ENCODE measurements around the gene RBM4B. TPM values are rescaled to one million over a fixed set of nuclear protein-coding genes. Genes with fewer than 3 reads are reported as not detected.
A peak's percentile ranks its signal among the peaks of the same experiment; 100 is the strongest.

The RBM4B gene
- total RNA-seq, 1 donor from 2014 or later: 11.1 TPM

- intact Hi-C loops (cut with DNase I): no loop called here
- no peak for DNase-seq (ENCODE audit: low spot score)
These were observed 51.9 kb downstream of the RBM4B start for GRCh38 chr11:66625752-66626149.

GRCh38 chr11:66625041-66625751 lies 52.5 kb downstream of the RBM4B start:
- intact Hi-C loops (cut with DNase I): no loop called here
- no peak for DNase-seq (ENCODE audit: low spot score)

- no peak for DNase-seq (ENCODE audit: low spot score)
- intact Hi-C loops (cut with DNase I): no loop called here
These were observed 53.2 kb downstream of the RBM4B start for GRCh38 chr11:66624450-66624849.

- intact Hi-C loops (cut with DNase I): no loop called here
These were observed 58.6 kb downstream of the RBM4B start for GRCh38 chr11:66619080-66619554.

GRCh38 chr11:66617155-66617834 lies 60.4 kb downstream of the RBM4B start:
- intact Hi-C loops (cut with DNase I): no loop called here

More at GRCh38 chr11:66619080-66619554, 58.6 kb downstream of the RBM4B start:
- DNase-seq (ENCODE audit: low spot score): no peak

GRCh38 chr11:66616379-66617154 lies 61.1 kb downstream of the RBM4B start, which contains the start of gene RBM14:
TSS of gene RBM14 (plus strand) at chr11:66616630. CDS start at chr11:66616721, 91 bp downstream.
- intact Hi-C loops (cut with DNase I): loop anchor here (1.0 kb wide), 2 partner anchors 22 to 62 kb away; partner anchors contain the start of gene RBM4
- DNase-seq (ENCODE audit: low spot score): peak; percentile 99

More at GRCh38 chr11:66617155-66617834, 60.4 kb downstream of the RBM4B start:
- DNase-seq (ENCODE audit: low spot score): no peak

Other genes starting within 250 kb of the RBM4B start
- gene MRPL11, start 239.0 kb downstream of the RBM4B start, total RNA-seq: 40.3 TPM
- 7.7 TPM for gene PELI3, start 211.0 kb downstream of the RBM4B start, total RNA-seq
- gene DPP3, start 197.5 kb downstream of the RBM4B start, total RNA-seq: 13.2 TPM
- 19.5 TPM for gene BBS1, start 167.3 kb downstream of the RBM4B start, total RNA-seq
- 5.8 TPM for gene ZDHHC24, start 131.8 kb downstream of the RBM4B start, total RNA-seq
- 0.11 TPM for gene ACTN3, start 131.0 kb downstream of the RBM4B start, total RNA-seq
- 57.6 TPM for gene CTSF, start 109.3 kb downstream of the RBM4B start, total RNA-seq
- gene CCDC87, start 84.8 kb downstream of the RBM4B start, total RNA-seq: 0.43 TPM
- gene CCS, start 84.7 kb downstream of the RBM4B start, total RNA-seq: 21.9 TPM
- gene RBM14, start 61.3 kb downstream of the RBM4B start, total RNA-seq: 35.2 TPM
- gene RBM4, start 39.2 kb downstream of the RBM4B start, total RNA-seq: 60.1 TPM
- gene SPTBN2, start 51.3 kb upstream of the RBM4B start, total RNA-seq: 1.7 TPM
- 5.7 TPM for gene RCE1, start 165.6 kb upstream of the RBM4B start, total RNA-seq
- 24.5 TPM for gene LRFN4, start 179.2 kb upstream of the RBM4B start, total RNA-seq

Data from cardiac septum (tissue), 1 donor.